SU-DHL-6 (cell line): ENCODE measurements around the gene OSBP.

Source experiments
- CTCF ChIP-seq: fragments of 200-600 bp; sonication (generic); IDR thresholded peaks from one replicate; pipeline ENCODE4 v1.5.1; 2017; ENCODE audit warnings: antibody characterized with exemption, mild to moderate bottlenecking, low read length, moderate library complexity; ENCODE audit not compliant: insufficient read depth, poor library complexity, severe bottlenecking
- EZH2phosphoT487 ChIP-seq: fragments of 200-600 bp; sonication (generic), shearing (Covaris generic); conservative IDR thresholded peaks from 2 replicates; pipeline ENCODE4 v1.6.1; 2018; ENCODE audit warnings: mild to moderate bottlenecking, antibody characterized with exemption, low read length, moderate library complexity, mixed read lengths

- TF ChIP-seq CTCF (no peak), EZH2phosphoT487 (no peak)
These were observed 29.0 kb upstream of the OSBP start for GRCh38 chr11:59644528-59644927.
